Measurements from ENCODE around the gene STAC3. TPM values are rescaled to one million over a fixed set of nuclear protein-coding genes. Genes with fewer than 3 reads are reported as not detected.

The STAC3 gene
- total RNA-seq, 1 donor from 2014 or later: 0.74 TPM

- Histone ChIP-seq H3K36me3 (peaks cover 0 to 16% of the 10 kb centered on the region in 2 donors), H3K4me3 (no peak overlapping the region), H3K9me3 (no peaks in the 10 kb centered on the region), H3K27me3 (no peaks in the 10 kb centered on the region), H3K4me1 (peaks cover 47% of the 10 kb centered on the region), H3K27ac (no peak overlapping the region)
- intact Hi-C loops (cut with DNase I): no loop called here
- DNase-seq (ENCODE audit: extremely low spot score in 2 of 2): no peak
- TF ChIP-seq CTCF (IDR thresholded peaks at IDR 0.05): no peak
- TF ChIP-seq POLR2AphosphoS5 (IDR thresholded peaks at IDR 0.05; ENCODE audit: insufficient read depth in 1 of 2, low read depth in 1 of 2): no peak
- TF ChIP-seq POLR2A (IDR thresholded peaks at IDR 0.05): no peak
Observed at GRCh38 chr12:57215668-57216013, 35.3 kb downstream of the STAC3 start.

- intact Hi-C loops (cut with DNase I): no loop called here
- no peak overlapping the region for H3K4me3 ChIP-seq
- H3K36me3 ChIP-seq: peaks cover 0 to 22% of the 10 kb centered on the region in 2 donors
- DNase-seq (ENCODE audit: extremely low spot score in 2 of 2): no peak
- H3K27ac ChIP-seq: no peak overlapping the region
- H3K27me3 ChIP-seq: no peaks in the 10 kb centered on the region
- peaks cover 42% of the 10 kb centered on the region for H3K4me1 ChIP-seq
- TF ChIP-seq POLR2AphosphoS5 (IDR thresholded peaks at IDR 0.05; ENCODE audit: insufficient read depth in 1 of 2, low read depth in 1 of 2) (no peak), CTCF (IDR thresholded peaks at IDR 0.05) (no peak), POLR2A (IDR thresholded peaks at IDR 0.05) (no peak)
- no peaks in the 10 kb centered on the region for H3K9me3 ChIP-seq
Observed at GRCh38 chr12:57215065-57215464, 35.9 kb downstream of the STAC3 start.

GRCh38 chr12:57214398-57214781 lies 36.6 kb downstream of the STAC3 start:
- TF ChIP-seq POLR2AphosphoS5 (IDR thresholded peaks at IDR 0.05; ENCODE audit: insufficient read depth in 1 of 2, low read depth in 1 of 2) (no peak), CTCF (IDR thresholded peaks at IDR 0.05) (peak; percentile 39 to 57 (median 55))
- no peak overlapping the region for H3K27ac ChIP-seq
- no peaks in the 10 kb centered on the region for H3K9me3 ChIP-seq
- no peak overlapping the region for H3K4me3 ChIP-seq
- H3K4me1 ChIP-seq: peaks cover 40% of the 10 kb centered on the region
- intact Hi-C loops (cut with DNase I): no loop called here
- no peak for DNase-seq (ENCODE audit: extremely low spot score in 2 of 2)
- peaks cover 0 to 28% of the 10 kb centered on the region in 2 donors for H3K36me3 ChIP-seq
- H3K27me3 ChIP-seq: no peaks in the 10 kb centered on the region

- Histone ChIP-seq H3K4me3 (no peak overlapping the region), H3K27me3 (no peaks in the 10 kb centered on the region), H3K4me1 (peaks cover 40% of the 10 kb centered on the region), H3K9me3 (no peaks in the 10 kb centered on the region), H3K36me3 (peaks cover 0 to 33% of the 10 kb centered on the region in 2 donors), H3K27ac (no peak overlapping the region)
- intact Hi-C loops (cut with DNase I): no loop called here
- no peak for DNase-seq (ENCODE audit: extremely low spot score in 2 of 2)
- TF ChIP-seq POLR2AphosphoS5 (IDR thresholded peaks at IDR 0.05; ENCODE audit: insufficient read depth in 1 of 2, low read depth in 1 of 2): no peak
- TF ChIP-seq CTCF (IDR thresholded peaks at IDR 0.05): no peak
- TF ChIP-seq POLR2A (IDR thresholded peaks at IDR 0.05): no peak
Observed at GRCh38 chr12:57213763-57214397, 37.1 kb downstream of the STAC3 start.

GRCh38 chr12:57213058-57213715 lies 37.8 kb downstream of the STAC3 start:
- Histone ChIP-seq H3K27ac (peak overlapping the region; percentile 40), H3K9me3 (no peaks in the 10 kb centered on the region), H3K36me3 (peaks cover 0 to 39% of the 10 kb centered on the region in 2 donors), H3K27me3 (no peaks in the 10 kb centered on the region), H3K4me3 (no peak overlapping the region), H3K4me1 (peaks cover 40% of the 10 kb centered on the region)
- TF ChIP-seq CTCF (IDR thresholded peaks at IDR 0.05) (peak; percentile 82), POLR2A (IDR thresholded peaks at IDR 0.05) (no peak), POLR2AphosphoS5 (IDR thresholded peaks at IDR 0.05; ENCODE audit: insufficient read depth in 1 of 2, low read depth in 1 of 2) (peak; percentile 24 to 37)
- intact Hi-C loops (cut with DNase I): no loop called here
- no peak for DNase-seq (ENCODE audit: extremely low spot score in 2 of 2)
